Measurements from ENCODE around the gene MAP2K5.

MAP2K5 gene

DNA sequence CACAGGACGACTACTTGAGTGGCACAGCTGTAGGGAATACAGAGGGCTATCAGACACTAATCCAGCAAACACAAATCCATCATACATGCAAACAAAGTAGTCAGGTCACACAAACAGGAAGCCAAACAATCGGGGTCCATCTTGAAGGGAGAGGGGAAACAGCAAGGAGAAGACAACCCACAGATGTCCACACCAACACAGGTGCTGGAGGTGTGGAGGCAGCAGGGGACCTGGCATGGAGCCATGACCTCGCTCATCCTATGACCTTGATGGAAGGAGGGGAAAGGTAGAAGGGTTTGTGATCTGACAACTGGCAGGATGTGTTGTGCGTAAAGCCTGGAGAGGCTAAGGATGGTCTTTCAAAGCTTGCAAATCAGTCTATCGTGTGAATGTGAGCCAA lies 242.9 kb downstream of the MAP2K5 start:
- DNase-seq: no peak

DNA sequence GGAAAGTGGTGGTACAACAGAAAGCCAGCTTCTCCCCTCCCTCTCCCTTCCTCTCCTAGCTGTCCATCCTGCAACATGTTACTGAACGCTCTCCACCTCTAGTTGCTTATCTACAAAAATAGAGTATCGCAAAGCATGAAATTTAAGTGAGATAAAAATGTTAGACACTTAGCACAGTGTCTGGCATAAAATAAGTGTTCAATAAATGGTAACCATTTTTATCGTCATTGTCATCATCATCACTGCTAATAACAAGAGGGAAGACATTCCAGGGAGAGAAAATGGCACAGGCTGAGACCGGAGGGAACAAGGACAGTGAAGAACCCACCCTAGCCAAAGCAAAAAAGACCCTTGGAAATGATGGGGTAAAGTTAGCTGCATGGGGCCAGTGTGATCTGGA lies 244.1 kb downstream of the MAP2K5 start:
- no peak for DNase-seq

- DNase-seq: no peak
Measured at GRCh38 chr15:67788986-67789385, 246.5 kb downstream of the MAP2K5 start.

DNA sequence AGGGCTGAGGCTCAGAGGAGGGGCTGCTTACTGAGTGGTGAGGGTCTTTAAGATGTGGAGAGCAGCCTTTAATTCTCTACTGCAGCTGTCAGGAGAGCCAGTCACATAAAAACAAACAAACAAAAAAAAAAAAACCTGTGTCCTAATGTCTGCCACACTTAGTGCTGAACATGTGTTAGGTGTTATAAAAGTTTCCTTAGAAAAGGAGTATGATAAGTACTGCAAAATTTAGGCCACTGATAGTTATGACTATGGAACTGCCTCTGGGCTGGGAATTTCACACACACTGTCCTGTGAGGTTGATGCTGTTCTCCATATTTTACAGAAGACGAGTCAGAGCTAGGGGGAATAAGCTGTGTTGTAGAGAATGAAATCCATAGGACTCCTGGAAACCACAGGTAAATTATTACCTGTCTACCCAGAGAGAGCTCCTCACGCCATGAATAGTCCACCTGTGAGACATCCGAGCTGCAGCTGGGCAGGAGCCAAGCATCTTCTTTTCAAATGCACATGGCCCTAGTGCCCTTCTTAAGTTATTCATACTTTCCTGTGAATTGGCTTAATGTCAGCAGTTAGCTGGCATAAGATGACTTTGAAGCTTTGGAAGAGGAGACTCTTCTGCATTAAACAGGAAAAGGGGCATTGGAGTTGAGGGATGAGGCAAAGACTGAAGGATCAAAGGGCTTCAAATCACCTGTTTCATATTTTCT lies 248.3 kb downstream of the MAP2K5 start:
- DNase-seq: no peak

DNA sequence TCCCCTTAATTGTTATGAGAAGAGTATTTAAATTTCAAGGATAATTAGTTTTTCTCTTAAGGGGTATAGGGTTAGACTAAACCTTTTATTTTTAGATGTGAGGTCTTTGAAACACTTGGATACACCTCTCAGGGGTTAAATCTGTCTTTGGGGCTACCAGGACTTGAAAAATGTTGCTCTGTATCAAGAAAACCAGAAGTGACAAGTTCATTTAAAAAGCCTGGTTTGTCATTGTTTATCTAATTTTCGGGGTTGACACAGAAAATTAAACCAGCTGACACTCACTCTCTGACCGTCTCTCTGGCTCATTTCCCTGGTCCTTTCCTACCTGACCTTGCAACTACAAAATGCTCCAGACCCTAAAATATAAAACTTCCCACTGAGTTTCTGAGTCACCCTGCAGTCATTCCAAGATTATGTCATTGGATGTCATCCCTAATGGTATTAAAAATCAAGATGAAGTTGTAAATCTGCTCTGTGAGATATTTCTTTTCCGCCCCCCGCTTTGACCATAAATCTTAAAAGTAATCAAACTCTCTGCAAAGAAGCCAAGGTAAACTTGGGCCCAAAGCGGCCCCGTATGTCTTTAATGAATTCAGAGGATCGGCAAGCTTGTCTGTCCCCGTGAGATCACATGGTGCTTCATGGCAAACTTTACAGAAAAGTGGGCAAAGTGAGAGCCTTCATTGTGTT lies 249.9 kb downstream of the MAP2K5 start:
- no peak for DNase-seq

- DNase-seq: no peak
Measured at GRCh38 chr15:67794832-67795574, 252.5 kb downstream of the MAP2K5 start.

- no peak for DNase-seq
Measured at GRCh38 chr15:67796196-67797127, 254.0 kb downstream of the MAP2K5 start.

- no peak for DNase-seq
Measured at GRCh38 chr15:67799801-67800205, 257.3 kb downstream of the MAP2K5 start.

DNA sequence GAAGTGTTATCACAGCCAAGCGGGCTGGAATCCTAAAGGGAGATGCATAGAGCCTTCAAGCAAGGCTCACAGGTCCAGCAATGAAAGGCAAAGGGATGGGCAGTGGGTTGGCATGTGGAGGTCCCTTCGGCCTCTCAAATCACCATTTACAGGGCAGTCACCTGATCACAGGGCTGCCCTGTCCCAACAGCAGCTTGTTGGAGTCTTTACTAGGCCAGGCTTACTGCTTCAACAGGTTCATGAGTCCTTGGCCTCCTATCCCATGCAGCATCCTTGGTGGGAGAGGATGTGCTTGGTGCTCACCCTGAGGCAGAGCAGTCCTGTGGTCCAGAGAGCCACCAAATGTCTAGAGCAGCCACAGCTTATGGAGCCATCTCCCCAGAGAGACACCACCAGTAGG lies 258.6 kb downstream of the MAP2K5 start:
- peak; percentile 24 for DNase-seq

DNA sequence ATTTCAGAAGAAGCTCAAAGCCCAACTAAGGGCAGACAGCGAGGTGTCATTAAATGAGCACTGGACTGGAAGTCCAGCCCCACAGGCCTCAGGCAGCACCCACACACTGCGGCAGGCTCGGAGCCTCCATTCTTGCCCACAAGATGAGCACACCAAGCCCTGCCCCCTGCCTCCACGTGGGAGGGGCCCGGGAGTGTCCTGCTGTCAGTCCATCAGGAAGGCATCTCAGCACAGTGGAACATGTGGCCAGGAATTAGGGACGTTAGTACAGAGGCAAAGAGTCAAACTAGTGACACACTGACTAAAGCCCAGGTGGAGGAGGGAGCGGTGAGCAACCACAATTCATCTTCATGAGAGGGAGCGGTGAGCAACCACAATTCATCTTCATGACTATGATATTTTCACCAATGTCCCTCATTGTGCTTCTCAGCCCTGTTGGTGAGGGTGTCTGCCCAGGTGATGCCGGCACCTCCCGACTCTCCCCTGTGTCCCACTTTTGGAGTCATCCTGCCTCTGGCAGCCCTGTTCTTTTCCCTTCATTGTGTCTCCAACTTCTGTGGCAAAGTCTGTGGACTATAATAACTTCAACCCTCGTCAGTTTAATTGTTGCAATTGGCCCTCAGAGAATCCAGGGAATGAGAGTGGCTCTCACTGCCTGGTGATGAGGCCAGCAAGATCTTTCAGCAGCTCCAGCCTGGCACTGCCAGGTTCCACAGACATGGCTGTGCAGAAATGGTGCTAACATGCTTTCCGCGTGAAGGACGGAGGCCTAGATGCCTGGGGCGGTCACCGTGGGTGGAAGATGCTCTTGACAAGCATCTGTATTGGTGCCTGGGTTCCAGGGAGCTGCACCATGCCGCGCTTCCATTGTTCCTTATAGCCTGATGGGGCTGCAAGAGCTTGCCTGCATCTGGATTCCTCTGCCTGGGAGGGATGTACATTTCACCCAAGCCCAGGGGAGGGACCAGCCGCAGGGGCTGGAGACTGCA lies 259.7 kb downstream of the MAP2K5 start:
- peak; percentile 28 for DNase-seq

DNA sequence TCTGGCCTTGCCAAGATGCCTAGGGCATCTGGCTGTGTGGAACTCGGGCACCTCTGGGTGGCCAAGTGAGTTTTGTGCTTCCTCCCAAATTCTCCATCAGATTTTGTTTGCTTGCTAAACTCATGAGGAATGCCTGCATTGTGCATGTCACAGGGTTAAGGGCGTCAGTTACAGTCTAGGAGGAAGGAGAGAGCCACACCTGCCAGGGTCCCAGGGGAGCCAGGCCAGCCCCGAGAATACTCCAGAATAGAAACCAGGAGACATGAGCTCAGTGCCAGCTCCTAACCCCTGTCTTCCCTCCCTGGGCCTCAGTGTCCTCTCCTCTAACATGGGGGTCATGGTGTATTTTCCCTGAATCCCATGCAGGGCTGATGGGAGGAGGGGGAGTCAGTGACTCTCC lies 260.8 kb downstream of the MAP2K5 start:
- peak; percentile 22 for DNase-seq

DNA sequence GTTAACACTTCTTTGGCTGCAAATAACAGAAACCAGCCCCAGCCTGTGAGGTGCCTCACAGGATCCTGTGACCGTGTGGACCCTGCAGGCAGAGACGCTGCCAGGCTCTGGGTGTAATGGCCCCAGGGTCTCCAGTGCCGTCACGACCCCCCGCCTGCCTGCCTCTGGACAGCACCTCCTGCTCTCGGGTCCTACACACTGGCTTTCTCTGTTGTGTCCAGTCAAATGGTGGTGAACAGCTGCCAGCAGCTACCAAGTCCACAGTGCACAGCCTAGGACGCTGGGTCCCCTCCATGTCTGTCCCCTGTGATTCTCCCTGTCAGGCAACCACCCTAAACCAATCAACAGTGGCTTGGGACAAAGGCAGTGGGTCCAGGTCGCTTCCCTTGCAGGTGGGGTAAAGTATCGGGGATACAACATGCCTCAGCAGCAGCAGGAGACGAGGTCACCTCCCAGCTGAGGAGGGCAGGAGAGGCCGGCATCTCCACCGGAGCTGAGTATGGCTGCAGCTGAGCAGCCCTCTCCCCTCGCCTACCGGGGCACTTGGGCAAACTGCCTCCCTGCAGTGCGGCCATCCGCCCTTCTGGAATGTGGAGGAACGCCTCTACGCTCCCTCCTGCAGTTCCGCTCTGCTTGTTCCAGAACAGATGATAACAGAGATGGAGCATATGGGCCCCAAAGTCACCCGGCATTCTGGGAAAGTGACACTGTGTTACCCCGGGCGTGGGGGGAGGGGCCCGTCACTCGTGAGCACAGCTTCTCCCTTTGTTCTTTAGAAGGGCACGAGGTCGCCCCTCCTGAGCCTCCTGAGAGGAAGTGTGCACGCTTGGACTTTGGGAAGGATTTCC lies 261.7 kb downstream of the MAP2K5 start:
- DNase-seq: peak; percentile 42

- peak; percentile 39 for DNase-seq
Measured at GRCh38 chr15:67805008-67805665, 262.6 kb downstream of the MAP2K5 start.

GRCh38 chr15:67805666-67806516 lies 263.4 kb downstream of the MAP2K5 start:
- peak; percentile 27 for DNase-seq

DNA sequence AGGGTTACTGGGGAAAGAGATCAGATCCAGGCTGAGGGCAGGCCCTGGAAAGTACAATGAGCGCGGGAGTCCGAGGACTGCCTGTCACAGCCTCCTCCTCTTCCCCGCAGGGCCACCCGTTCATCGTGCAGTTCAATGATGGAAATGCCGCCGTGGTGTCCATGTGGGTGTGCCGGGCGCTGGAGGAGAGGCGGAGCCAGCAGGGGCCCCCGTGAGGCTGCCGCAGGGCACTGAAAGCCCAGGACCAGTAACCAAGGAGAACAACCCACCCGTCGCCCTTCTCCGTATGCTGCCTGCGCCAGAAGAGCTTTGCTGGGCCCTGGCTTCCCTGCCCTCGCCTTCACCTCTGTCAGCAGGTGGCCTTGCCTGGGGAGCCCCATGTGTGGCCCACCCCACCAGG lies 264.0 kb downstream of the MAP2K5 start:
- DNase-seq: no peak

- DNase-seq: peak; percentile 35
Measured at GRCh38 chr15:67807141-67807540, 264.6 kb downstream of the MAP2K5 start.

GRCh38 chr15:67807836-67808235 lies 265.3 kb downstream of the MAP2K5 start:
- DNase-seq: no peak

- no peak for DNase-seq
Measured at GRCh38 chr15:67808821-67809220, 266.3 kb downstream of the MAP2K5 start.

DNA sequence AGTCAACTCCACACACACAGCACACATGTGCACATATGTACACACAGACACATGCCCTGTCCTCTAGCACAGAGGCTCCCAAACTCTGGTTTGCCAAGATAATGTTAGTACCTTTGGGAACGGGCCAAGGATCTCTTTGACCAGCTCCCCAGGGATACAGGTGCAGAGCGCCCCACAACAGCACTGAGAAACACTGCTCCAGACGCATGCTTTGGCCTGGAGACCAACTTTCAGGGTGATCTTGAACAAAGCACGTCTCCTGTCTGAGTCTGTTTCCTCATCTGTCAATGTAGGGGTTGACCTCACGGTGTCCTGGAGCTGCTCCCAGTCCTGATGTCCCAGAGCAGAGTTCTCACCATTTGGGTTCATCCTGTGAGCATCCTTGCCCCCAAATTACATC lies 266.9 kb downstream of the MAP2K5 start:
- peak; percentile 21 for DNase-seq
